HG02870 (cell line): ENCODE results near the gene LPCAT4.
"Not testable (repeated sequence)": the region's sequence is repeated elsewhere in the genome, so short reads cannot be mapped to it uniquely, and the experiment has no call there.

Experiments used
- ATAC-seq: cut with Tn5 transposase; IDR thresholded peaks from one replicate; pipeline ENCODE4 v1.9.1; 2021; ENCODE audit warnings: mild to moderate bottlenecking, moderate library complexity; ENCODE audit not compliant: unreplicated experiment

LPCAT4 gene

DNA sequence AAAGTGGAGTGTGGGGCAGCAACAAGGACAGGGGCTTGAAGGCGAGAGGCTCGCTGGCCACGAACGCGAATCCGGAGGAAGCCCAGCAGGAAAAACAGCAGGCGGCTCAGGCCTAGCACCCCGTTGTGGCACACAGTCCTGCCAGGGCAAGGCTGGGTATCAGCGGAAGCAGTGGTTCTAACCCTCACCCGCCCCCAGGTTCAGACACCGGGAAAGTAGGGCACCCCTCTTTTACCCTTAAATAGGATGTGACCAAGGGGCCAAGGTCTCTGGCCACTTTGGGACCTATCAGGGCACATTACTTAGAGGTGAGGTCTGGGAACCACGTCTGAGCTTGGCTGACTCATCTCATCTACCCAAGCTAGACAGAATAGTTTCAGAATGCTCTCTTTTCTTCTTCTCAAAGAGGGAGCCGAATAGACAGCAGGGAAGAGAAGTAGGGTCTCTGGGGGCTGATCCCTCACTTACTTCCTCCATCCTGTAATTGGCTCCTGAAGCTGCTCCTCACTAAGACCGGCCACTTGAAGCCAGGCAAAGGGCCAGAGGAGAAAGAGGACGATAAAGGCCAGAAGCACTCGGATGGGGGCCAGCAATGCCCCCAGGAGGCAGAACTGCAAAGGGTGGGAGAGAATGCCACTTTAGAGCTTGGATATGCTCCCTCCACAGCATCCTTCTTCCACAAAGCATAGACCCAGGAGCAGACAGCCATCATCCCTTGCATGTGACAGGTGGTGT is 1.7 kb downstream of the LPCAT4 start:
- no peak for ATAC-seq

DNA sequence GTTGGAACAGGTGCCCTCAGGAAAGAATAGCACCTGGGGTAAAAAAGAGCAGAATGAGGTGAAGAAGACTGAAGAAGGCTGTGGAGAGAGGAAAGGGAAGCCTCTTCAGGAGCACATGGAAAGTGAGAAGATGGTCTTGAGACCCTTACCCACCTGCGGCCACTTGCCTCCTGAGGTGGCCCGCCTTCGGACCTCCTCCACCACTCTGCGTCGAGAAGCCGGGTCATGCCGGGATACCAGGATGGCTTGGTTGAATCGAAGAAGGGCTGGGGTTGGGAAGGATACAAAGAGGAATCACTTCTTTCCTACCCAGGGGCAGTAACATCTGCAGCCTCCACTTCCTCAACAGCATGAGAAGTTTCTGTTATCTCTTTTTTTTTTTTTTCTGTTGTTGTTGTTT is 3.0 kb downstream of the LPCAT4 start:
- ATAC-seq = no peak

DNA sequence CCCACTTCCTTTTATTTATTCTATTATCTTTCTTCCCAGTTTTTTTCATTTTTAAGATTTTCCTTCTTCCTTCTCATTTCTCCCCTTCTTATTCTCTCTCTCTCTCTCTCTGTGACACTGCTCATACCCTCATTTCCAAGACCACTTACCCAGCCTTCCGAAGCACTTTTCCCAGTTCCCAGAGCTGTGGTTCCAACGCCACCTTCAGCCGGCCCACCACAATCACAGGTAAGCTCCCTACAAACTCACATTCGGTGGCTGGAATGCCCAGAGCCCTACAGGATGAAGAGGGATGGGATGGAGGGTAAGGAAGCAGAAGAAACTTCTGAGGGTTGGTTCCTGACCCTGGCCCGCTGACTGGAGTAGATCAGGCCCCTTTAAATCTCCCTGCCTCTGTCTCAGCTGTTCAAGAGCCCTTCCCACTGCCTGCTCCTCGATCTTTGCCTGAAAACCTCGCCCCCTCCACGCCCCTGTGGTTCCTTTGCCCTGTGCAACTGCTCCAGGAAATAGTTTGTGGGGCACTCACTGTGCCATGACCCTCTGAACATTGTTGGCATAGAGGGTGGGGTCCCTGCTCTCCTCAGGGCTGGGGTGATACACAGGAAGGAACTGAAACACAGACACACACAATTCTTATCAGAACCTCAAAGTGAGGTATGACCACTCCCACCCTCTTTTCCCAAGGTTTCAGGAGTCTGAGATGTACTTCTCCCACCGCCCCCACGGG is 4.8 kb downstream of the LPCAT4 start:
- no peak for ATAC-seq

GRCh38 chr15:34361278-34361677 is 5.7 kb downstream of the LPCAT4 start:
- ATAC-seq = no peak

GRCh38 chr15:34360298-34360697 is 6.7 kb downstream of the LPCAT4 start:
- no peak for ATAC-seq

GRCh38 chr15:34359416-34359815 is 7.6 kb downstream of the LPCAT4 start:
- no peak for ATAC-seq

DNA sequence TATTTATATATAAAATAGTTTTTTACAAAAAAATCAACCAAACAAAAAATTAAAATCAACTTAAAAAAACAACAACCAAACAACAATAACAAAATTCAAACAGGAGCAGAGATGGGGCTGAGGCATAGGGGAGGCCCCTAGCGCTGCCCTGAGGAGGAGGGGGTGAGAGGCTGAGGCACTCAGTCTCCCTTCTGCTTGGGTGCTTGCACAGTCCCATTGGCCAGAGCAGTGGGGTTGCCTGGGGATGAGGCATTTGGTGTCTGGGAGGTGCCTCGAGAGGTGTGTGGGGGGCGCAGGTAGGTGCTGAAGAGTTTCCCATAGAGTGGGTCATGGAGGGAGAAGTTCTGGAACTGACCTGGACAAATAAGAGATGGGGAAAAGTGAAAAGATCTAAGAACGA is 8.0 kb downstream of the LPCAT4 start:
- ATAC-seq = no peak

DNA sequence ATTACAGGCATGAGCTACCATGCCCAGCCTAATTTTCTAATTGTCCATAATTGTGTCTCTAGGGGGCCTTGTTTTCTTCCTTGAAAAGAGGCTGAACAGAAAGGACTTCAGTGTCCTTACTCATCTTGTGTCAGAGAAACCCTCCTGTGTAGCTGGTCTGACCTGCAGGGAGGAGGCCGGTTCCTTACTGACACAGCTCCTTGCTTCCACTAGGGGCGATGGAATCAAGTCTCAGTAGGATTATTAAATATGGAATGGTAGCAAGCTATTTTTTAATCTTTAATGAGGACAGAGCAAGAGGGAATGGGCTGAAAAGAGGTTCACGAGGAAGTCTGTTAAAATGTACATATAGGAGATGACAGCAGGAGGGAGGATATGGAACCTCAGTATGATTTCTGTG is 8.6 kb downstream of the LPCAT4 start:
- ATAC-seq = no peak

GRCh38 chr15:34357653-34358052 is 9.3 kb downstream of the LPCAT4 start:
- ATAC-seq = no peak

DNA sequence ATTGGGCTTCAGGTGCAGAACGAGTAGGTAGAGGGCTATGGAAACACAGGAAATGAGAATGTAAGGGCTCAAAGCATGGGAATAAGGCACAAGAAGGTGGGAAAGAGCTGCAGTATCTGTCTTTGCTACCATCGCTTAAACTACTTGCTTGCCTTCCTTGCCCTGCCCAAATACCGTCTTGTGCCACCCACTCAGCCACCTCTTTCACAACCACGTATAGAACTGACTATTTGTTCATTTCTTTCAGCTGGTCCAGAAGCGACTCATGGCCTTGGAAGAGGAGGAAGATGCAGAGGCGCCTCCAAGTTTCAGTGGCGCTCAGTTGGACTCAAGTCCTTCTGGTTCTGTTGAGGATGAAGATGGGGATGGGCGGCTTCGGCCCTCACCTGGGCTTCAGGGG is 11.8 kb downstream of the LPCAT4 start:
- ATAC-seq = no peak

DNA sequence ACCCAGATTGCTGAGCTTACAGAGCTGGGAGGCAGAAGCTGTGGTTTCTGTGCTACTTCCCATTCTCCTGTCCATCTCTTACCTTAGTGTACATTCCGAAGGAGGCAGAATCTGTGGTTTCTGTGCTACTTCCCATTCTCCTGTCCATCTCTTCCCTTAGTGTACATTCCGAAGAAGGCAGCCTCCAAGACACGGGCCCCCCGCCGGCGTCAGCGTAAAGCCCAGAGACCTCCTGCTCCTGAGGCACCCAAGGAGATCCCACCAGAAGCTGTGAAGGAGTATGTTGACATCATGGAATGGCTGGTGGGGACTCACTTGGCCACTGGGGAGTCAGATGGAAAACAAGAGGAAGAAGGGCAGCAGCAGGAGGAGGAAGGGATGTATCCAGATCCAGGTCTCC is 12.7 kb downstream of the LPCAT4 start:
- ATAC-seq = no peak

DNA sequence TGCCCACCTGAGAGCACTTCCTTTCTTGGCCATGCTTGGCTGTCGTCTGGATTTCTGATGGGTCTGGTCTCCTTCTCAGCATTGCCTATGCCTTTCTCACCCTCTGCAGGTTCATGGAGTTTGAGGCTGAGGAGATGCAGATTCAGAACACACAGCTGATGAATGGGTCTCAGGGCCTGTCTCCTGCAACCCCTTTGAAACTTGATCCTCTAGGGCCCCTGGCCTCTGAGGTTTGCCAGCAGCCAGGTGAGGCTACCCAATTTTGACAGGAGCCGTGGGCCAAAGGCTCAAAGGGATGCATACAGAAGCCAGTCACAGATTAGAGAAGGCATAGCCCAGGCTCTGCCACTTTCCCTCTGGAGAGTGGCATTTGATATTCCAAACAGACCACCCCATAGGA is 13.4 kb downstream of the LPCAT4 start:
- no peak for ATAC-seq

DNA sequence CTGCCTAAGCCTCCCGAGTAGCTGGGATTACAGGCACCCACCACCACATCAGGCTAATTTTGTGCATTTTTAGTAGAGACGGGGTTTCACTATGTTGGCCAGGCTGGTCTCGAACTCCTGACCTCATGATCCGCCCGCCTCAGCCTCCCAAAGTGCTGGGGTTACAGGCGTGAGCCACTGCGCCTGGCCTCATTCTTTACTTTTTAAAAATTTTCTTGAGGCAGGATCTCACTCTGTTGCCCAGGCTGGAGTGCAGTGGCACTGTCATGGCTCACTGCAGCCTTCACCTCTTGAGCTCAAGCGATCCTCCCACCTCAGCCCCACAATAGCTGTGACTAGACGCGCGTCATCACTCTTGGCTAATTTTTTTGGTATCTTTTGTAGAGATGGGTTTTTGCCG is 14.0 kb downstream of the LPCAT4 start:
- ATAC-seq = not testable (repeated sequence)

GRCh38 chr15:34349769-34350168 is 17.2 kb downstream of the LPCAT4 start:
- no peak for ATAC-seq

DNA sequence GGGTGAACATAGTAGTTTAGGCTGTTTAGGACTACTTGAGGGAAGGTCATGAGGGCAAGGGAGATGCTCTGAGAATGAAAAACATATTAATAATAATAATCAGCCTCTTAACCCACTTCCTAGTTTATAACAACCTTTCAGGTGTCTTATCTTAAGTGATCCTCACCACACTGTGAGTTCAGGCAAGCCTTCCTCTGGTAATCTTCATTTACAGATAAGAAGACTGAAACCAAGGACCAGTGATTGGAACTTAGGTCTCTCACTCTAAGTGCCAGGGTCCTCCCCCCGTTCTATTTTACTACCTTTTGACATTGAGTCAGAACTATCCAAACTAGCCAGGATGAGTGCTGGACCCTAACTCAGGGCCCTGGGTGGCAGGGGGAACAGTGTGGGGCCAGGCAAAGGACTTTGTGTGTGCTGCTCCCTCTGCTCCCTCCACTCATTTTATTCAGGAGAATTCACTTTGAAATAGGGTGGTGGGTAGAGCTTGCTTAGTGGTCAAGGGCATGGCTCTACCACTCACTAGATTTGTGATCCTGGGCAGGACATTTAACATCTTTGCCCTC is 18.2 kb downstream of the LPCAT4 start:
- ATAC-seq = no peak

- no peak for ATAC-seq
Measured at GRCh38 chr15:34347951-34348638, 18.9 kb downstream of the LPCAT4 start.

DNA sequence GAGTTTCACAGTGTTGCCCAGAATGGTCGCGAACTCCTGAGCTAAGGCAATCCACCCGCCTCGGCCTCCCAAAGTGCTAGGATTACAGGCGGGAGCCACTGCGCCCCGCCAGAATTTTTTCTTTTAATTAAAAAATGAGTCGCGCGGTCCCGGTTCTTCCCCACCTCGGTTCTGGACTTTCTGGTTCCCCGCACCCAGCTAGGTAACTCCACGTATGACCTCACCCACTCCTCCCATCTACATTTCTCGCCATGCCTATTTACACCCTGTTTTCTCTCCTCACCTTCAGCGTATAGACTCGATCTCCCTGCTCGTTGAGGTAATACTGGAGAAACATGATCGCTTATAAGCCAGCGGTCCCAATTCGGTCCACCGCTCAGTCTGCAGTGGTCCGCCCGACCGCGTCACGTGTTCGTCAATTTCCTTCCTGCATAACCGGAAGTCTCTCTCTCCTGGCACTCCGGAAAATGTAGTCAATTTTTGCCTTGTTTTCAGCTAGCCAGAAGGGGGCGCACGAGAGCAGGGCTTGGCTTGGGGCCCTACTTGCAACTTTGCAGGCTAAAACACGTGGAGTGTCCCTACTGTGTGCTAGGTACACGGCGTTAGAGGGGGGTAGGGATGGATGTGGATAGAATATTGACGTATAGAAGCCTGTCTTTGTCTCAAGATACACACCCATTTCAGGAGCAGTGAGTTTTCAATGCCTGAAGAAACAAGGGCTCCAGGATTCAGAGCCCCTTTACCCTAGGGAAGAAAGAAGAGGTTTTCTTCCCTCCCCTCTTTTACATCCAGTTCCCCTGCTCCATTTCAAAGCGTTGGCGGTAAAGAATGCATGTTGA is 24.0 kb downstream of the LPCAT4 start, which contains the start of the genes NOP10 and NUTM1:
Gene NOP10, minus strand, starts transcription at position 400 of the 839 bp plus-strand sequence. Its CDS starts 63 bp downstream, at position 337.
Gene NUTM1, plus strand, starts transcription at position 579 of the 839 bp plus-strand sequence. CDS start 382 bp downstream, outside the sequence.
- ATAC-seq = peak; percentile 84

- not testable (repeated sequence) for ATAC-seq
Measured at GRCh38 chr15:34342213-34342736, 24.7 kb downstream of the LPCAT4 start.

DNA sequence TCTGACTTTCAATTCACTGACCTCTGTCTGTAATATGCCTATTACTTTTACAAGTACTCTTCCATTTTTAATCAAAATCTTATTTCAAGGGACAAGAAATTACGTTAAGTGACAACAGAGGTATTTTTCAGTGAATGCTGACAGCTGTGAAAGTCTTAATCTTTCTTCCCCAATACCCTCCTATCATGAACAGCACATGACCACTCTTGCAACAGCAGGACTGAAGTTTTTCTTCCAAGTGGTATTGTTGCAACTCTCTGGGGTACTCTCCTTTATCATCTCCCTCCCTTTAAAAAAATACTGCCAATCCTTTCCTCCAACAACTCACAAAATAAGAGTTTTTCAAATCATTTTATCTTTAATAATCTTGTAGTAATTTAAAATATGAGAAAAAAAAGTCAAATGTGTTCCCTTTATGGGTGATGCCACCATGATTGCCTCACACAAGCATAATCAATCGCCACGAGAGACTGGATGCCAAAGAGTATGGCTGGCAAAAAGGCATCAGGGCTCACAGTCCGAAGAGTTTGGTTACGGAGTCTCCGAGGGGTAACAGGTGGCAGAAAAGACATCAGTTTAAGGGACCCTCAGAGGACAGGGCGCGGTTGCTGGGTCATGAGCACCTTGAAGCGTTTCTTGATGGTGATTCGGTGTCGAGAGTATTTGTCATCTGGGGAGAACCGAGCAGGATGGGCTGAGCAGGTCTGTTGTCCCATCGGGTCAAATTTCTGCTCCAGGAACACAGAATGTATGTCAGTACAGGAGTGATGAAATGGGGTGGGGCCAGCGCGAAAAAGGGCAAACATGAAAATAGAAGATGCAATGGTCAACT is 25.4 kb downstream of the LPCAT4 start:
- no peak for ATAC-seq
